Tibial nerve (tissue), 4 donors: Measurements from ENCODE around the gene MYO3B.
A peak's percentile ranks its signal among the peaks of the same experiment; 100 is the strongest.

Experiments used
- CTCF ChIP-seq, 5 experiments: fragments of 200-600 bp in 3 of 5; fragments of 450-650 bp in 2 of 5; sonication (generic) in 3 of 5; IDR thresholded peaks; one replicate each; pipeline ENCODE4 v1.5.1; 2016 to 2019; ENCODE audit warnings: antibody characterized with exemption in 5 of 5, mild to moderate bottlenecking in 3 of 5, moderate library complexity in 2 of 5
- EP300 ChIP-seq, 2 donors: sonication (generic); formaldehyde crosslinking; IDR thresholded peaks; one replicate each; pipeline ENCODE4 v1.6.1; 2017; ENCODE audit warnings: antibody characterized with exemption in 2 of 2, mild to moderate bottlenecking in 1 of 2

- TF ChIP-seq CTCF (IDR thresholded peaks at IDR 0.05) (no peak), EP300 (IDR thresholded peaks at IDR 0.05) (peak in 1 of 2 donors; percentile 74)
Observed at GRCh38 chr2:170554278-170554955, 376.5 kb downstream of the MYO3B start.
